ENCODE measurements around the gene RNF144B.

RNF144B gene

GRCh38 chr6:18471232-18471964 lies 84.2 kb downstream of the RNF144B start:
- TF ChIP-seq, protein P1, sequence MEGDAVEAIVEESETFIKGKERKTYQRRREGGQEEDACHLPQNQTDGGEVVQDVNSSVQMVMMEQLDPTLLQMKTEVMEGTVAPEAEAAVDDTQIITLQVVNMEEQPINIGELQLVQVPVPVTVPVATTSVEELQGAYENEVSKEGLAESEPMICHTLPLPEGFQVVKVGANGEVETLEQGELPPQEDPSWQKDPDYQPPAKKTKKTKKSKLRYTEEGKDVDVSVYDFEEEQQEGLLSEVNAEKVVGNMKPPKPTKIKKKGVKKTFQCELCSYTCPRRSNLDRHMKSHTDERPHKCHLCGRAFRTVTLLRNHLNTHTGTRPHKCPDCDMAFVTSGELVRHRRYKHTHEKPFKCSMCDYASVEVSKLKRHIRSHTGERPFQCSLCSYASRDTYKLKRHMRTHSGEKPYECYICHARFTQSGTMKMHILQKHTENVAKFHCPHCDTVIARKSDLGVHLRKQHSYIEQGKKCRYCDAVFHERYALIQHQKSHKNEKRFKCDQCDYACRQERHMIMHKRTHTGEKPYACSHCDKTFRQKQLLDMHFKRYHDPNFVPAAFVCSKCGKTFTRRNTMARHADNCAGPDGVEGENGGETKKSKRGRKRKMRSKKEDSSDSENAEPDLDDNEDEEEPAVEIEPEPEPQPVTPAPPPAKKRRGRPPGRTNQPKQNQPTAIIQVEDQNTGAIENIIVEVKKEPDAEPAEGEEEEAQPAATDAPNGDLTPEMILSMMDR (IDR thresholded peaks at IDR 0.05; ENCODE audit: control insufficient read depth, insufficient read depth, low read depth, low read length, missing control alignments), result no peak
- no peak for DNase-seq (ENCODE audit: low read depth)

GRCh38 chr6:18472941-18473340 lies 85.8 kb downstream of the RNF144B start:
- no peak for DNase-seq (ENCODE audit: low read depth)
- no peak overlapping the region for H3K4me3 ChIP-seq (ENCODE audit: control insufficient read depth, low read depth, low read length)
- TF ChIP-seq, protein P1 (IDR thresholded peaks at IDR 0.05; ENCODE audit: control insufficient read depth, insufficient read depth, low read depth, low read length, missing control alignments), result no peak

More at GRCh38 chr6:18471232-18471964, 84.2 kb downstream of the RNF144B start:
- H3K4me3 ChIP-seq (ENCODE audit: control insufficient read depth, low read depth, low read length), result no peak overlapping the region

GRCh38 chr6:18473755-18474154 lies 86.6 kb downstream of the RNF144B start:
- TF ChIP-seq, protein P1 (IDR thresholded peaks at IDR 0.05; ENCODE audit: control insufficient read depth, insufficient read depth, low read depth, low read length, missing control alignments), result no peak
- no peak for DNase-seq (ENCODE audit: low read depth)
- no peak overlapping the region for H3K4me3 ChIP-seq (ENCODE audit: control insufficient read depth, low read depth, low read length)

DNA sequence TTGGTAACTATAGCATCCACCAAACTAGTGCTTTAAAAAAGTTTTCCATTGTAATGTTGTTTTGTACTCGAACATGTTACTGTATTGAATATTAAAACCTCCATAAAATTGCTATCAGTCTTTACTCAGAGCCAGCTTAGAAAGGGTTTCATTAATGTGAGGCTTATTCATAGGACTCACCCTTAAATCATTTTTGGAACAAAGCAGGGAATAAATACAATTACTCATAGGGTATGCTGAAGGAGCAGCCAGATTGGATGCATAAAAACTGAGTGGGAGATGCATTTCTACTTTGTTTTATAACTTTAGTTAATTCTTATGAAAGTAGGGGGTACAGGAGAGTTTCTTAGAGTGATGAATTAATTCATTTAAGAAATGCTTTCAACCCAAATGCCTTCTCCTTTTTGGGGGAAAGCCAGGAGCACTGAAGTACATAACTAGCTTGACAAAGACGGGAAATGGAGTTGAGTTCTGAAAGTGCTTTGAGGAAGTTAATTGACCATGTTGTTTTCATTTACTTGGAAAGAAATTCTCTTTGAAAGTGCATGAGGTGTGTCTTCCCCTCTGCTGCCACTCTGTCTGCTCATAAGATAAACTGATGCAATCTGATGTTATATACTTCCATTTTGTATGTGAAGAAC lies 90.3 kb downstream of the RNF144B start:
- TF ChIP-seq, protein P1 (IDR thresholded peaks at IDR 0.05; ENCODE audit: control insufficient read depth, insufficient read depth, low read depth, low read length, missing control alignments), result no peak
- no peak overlapping the region for H3K4me3 ChIP-seq (ENCODE audit: control insufficient read depth, low read depth, low read length)
- no peak for DNase-seq (ENCODE audit: low read depth)

DNA sequence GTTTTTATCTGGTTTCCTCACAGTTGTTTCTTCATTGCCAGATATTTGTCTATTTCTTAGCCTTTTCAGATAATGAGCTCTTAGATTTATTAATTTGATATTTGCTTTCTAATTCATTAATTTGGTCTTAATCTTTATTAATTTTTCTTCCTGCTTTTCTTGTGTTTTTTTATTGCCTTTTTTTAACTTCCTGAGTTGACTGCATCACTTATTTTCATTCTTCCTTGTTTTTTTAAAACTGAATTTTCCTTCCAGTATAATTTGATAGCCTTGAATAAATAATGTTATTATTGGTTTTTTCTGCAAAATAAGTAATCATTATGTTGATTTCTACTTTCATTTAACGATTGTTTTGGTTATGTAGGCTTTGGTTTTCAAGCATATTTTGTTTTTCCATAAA lies 91.5 kb downstream of the RNF144B start:
- no peak overlapping the region for H3K4me3 ChIP-seq (ENCODE audit: control insufficient read depth, low read depth, low read length)
- TF ChIP-seq, protein P1 (IDR thresholded peaks at IDR 0.05; ENCODE audit: control insufficient read depth, insufficient read depth, low read depth, low read length, missing control alignments), result no peak
- DNase-seq (ENCODE audit: low read depth), result no peak

DNA sequence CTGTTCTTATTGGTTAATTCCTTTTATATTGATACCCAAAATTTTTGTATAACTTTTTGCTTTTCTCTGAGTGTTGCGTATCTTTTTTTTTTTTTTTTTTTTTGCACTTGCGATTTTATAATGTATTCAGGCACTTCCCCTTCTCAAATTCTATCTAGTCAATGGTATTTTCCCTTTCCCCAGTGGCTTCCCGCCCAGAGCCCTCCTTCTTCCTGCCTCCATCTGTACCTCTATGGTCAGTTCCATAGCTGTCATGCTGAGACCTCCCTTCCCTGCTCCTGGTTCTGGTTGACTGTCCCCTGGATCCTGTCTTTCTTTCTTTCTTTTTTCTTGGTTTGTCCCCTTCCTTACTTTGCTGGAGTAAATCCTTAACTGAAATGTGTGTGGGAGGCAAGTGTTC lies 94.7 kb downstream of the RNF144B start:
- no peak for DNase-seq (ENCODE audit: low read depth)
- H3K4me3 ChIP-seq (ENCODE audit: control insufficient read depth, low read depth, low read length), result no peak overlapping the region
- TF ChIP-seq, protein P1 (IDR thresholded peaks at IDR 0.05; ENCODE audit: control insufficient read depth, insufficient read depth, low read depth, low read length, missing control alignments), result no peak

All from AG09309 (cell line).